GM18511 (cell line): Measurements from ENCODE around the gene CACNB2.
"Not testable (repeated sequence)": the region's sequence is repeated elsewhere in the genome, so short reads cannot be mapped to it uniquely, and the experiment has no call there.

Experiments
- ATAC-seq: cut with Tn5 transposase; IDR thresholded peaks from one replicate; pipeline ENCODE4 v1.9.1; 2021; ENCODE audit warnings: mild to moderate bottlenecking, moderate library complexity; ENCODE audit not compliant: unreplicated experiment

CACNB2 gene

GRCh38 chr10:18144928-18145327, 4.7 kb downstream of the CACNB2 start:
- no peak for ATAC-seq

- no peak for ATAC-seq
These were observed 5.4 kb downstream of the CACNB2 start for GRCh38 chr10:18145652-18146051.

- no peak for ATAC-seq
These were observed 9.1 kb downstream of the CACNB2 start for GRCh38 chr10:18149196-18149800.

- ATAC-seq: no peak
These were observed 11.2 kb downstream of the CACNB2 start for GRCh38 chr10:18151356-18151890.

GRCh38 chr10:18153381-18153780, 13.2 kb downstream of the CACNB2 start:
- not testable (repeated sequence) for ATAC-seq

GRCh38 chr10:18155321-18155720, 15.1 kb downstream of the CACNB2 start:
- no peak for ATAC-seq

- not testable (repeated sequence) for ATAC-seq
These were observed 16.6 kb downstream of the CACNB2 start for GRCh38 chr10:18156797-18157196.

GRCh38 chr10:18157881-18158280, 17.7 kb downstream of the CACNB2 start:
- ATAC-seq: no peak

- ATAC-seq: no peak
These were observed 18.6 kb downstream of the CACNB2 start for GRCh38 chr10:18158773-18159265.

- no peak for ATAC-seq
These were observed 19.3 kb downstream of the CACNB2 start for GRCh38 chr10:18159557-18159956.

GRCh38 chr10:18162021-18162627, 21.9 kb downstream of the CACNB2 start:
- ATAC-seq: no peak

GRCh38 chr10:18164093-18164492, 23.9 kb downstream of the CACNB2 start:
- no peak for ATAC-seq

- no peak for ATAC-seq
These were observed 24.6 kb downstream of the CACNB2 start for GRCh38 chr10:18164748-18165361.

- ATAC-seq: no peak
These were observed 38.7 kb downstream of the CACNB2 start for GRCh38 chr10:18178854-18179483.

GRCh38 chr10:18179891-18180290, 39.7 kb downstream of the CACNB2 start:
- ATAC-seq: no peak

- not testable (repeated sequence) for ATAC-seq
These were observed 41.2 kb downstream of the CACNB2 start for GRCh38 chr10:18181382-18181781.

- ATAC-seq: no peak
These were observed 45.4 kb downstream of the CACNB2 start for GRCh38 chr10:18185621-18186020.

- ATAC-seq: no peak
These were observed 50.6 kb downstream of the CACNB2 start for GRCh38 chr10:18190840-18191239.

- no peak for ATAC-seq
These were observed 54.4 kb downstream of the CACNB2 start for GRCh38 chr10:18194634-18195033.

- ATAC-seq: no peak
These were observed 55.0 kb downstream of the CACNB2 start for GRCh38 chr10:18195060-18195799.
